ENCODE data around the gene CYP19A1.

Gene CYP19A1

DNA sequence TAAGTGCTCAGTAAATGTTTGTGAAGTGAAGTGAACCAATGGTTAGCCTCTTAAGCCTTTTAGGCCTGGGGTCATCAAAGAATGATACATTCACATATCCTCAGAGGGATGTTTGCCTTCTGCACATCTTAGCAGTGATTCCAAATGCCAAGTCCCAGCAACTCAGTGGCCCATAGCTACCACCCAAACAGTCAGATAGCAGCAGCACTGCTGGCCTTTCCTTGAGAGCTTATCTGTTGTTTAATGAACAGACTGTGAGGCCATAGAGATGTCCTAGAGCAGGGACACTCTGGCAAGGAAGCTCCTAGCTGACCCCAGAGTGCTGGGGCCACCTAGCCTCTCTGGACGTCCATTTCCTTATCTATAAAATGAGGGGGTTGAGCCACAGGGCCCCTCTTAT lies 86.8 kb downstream of the CYP19A1 start:
- no peaks in the 10 kb centered on the region for H3K4me1 Mint-ChIP-seq
- H3K4me3 Mint-ChIP-seq, result no peak overlapping the region
- no peak overlapping the region for H3K27ac Mint-ChIP-seq
- no peaks in the 10 kb centered on the region for H3K9me3 Mint-ChIP-seq
- no peaks in the 10 kb centered on the region for H3K36me3 Mint-ChIP-seq (ENCODE audit: low read depth)
- TF ChIP-seq, protein P1, sequence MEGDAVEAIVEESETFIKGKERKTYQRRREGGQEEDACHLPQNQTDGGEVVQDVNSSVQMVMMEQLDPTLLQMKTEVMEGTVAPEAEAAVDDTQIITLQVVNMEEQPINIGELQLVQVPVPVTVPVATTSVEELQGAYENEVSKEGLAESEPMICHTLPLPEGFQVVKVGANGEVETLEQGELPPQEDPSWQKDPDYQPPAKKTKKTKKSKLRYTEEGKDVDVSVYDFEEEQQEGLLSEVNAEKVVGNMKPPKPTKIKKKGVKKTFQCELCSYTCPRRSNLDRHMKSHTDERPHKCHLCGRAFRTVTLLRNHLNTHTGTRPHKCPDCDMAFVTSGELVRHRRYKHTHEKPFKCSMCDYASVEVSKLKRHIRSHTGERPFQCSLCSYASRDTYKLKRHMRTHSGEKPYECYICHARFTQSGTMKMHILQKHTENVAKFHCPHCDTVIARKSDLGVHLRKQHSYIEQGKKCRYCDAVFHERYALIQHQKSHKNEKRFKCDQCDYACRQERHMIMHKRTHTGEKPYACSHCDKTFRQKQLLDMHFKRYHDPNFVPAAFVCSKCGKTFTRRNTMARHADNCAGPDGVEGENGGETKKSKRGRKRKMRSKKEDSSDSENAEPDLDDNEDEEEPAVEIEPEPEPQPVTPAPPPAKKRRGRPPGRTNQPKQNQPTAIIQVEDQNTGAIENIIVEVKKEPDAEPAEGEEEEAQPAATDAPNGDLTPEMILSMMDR (IDR thresholded peaks at IDR 0.05; ENCODE audit: unreplicated experiment in 3 of 3), result no peak
- peaks cover 4% of the 10 kb centered on the region for H3K27me3 Mint-ChIP-seq (ENCODE audit: low read depth)

DNA sequence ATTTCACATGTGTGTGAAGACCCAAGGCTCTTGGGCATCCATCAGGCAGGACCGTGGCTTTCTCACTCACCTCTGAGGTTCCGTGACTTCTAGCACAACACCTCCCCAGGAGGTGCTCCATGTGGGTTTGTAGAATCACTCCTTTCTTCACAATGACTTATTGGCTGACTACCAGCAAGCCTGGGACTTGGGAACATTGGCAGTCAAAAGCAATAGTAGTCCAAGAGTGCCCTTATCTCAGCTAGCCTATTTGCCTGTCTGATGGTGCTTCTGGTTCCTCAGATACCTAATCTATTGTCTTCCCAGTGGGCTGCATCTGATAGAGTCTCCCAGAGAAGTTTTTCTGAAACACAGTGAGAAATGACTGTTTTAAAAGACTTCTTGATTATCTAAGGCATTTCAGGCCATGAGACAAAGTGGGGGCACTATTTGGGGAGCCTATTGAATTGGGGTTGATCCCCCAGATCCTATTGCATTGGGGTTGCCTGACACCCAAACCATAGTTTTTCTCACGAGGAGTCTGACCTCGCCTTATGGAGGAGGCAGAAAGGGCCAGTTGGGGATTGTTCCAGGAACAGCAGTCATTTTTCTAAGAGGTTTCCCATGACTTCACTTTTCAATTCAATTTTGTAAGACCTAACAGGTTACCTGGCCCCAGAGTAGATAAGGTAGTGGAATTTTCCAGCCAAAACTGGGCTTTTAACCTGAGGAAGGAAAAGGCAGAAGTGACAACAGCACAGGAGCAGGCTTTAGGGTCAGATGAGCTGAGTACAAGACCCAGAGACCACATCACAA lies 88.0 kb downstream of the CYP19A1 start:
- H3K4me3 Mint-ChIP-seq, result no peak overlapping the region
- TF ChIP-seq, protein P1 (IDR thresholded peaks at IDR 0.05; ENCODE audit: unreplicated experiment in 3 of 3), result no peak
- peaks cover 4% of the 10 kb centered on the region for H3K27me3 Mint-ChIP-seq (ENCODE audit: low read depth)
- H3K36me3 Mint-ChIP-seq (ENCODE audit: low read depth), result no peaks in the 10 kb centered on the region
- no peak overlapping the region for H3K27ac Mint-ChIP-seq
- no peaks in the 10 kb centered on the region for H3K4me1 Mint-ChIP-seq
- no peaks in the 10 kb centered on the region for H3K9me3 Mint-ChIP-seq

DNA sequence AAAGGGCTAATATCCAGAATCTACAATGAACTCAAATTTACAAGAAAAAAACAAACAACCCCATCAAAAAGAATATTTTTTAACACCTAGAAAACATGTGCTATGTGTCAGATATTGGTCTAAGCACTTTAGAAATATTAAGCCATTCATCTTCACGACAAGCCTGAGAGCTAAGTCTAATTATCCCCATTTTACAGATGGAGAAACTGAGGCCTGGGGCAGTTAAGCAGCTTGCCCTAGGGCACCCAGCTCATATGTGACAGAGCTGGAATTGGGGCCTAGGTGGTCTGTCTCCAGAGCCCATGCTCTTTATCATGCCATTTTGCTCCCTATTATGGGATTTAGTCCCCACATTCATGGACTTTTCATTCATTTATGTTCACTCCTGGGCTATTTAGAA lies 92.8 kb downstream of the CYP19A1 start:
- H3K27me3 Mint-ChIP-seq (ENCODE audit: low read depth), result peaks cover 4% of the 10 kb centered on the region
- TF ChIP-seq, protein P1 (IDR thresholded peaks at IDR 0.05; ENCODE audit: unreplicated experiment in 3 of 3), result no peak
- H3K9me3 Mint-ChIP-seq, result no peaks in the 10 kb centered on the region
- no peak overlapping the region for H3K4me3 Mint-ChIP-seq
- peaks cover 12% of the 10 kb centered on the region for H3K4me1 Mint-ChIP-seq
- H3K27ac Mint-ChIP-seq, result no peak overlapping the region
- H3K36me3 Mint-ChIP-seq (ENCODE audit: low read depth), result no peaks in the 10 kb centered on the region

DNA sequence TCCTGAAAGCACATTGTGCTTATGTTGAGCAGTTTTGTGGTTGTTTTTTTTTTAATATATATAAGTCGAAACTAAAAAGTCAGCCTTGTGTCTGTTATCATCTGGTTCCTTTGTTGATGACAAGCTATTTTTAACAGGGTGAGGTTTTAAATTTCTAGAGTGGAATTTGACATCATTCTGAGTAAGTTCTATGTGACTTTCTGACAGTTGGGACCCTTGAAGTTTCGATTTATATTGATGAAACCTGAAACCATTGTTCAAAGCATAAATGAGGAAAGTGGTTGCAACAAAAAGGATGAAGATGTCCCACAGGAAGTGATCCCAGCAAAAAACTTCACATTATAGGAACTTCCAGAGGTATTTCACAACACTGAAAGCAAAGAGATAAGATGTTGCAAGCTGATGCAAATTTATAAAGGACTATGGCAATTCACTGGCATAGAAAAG lies 94.0 kb downstream of the CYP19A1 start:
- H3K27ac Mint-ChIP-seq, result no peak overlapping the region
- H3K4me1 Mint-ChIP-seq, result peaks cover 22% of the 10 kb centered on the region
- H3K4me3 Mint-ChIP-seq, result no peak overlapping the region

DNA sequence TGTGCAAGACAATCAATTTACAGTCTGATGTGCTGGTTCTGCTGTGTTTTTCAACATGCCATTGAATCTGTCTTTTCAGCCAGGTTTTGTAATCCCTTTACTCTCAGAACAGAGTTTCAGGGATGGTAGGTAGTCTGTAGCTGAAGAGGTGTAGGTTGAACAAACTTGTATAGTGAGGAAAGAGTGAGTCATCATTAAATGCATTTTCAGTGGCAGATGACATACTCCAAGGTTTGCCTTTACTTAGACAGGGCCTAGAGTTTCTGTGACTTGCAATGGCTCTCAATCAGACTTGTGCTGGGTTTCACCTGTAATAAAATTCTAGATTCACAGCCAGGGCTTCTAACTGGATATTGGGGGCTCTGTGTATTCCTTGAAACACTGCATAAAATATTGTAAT lies 94.6 kb downstream of the CYP19A1 start:
- no peak overlapping the region for H3K27ac Mint-ChIP-seq
- H3K9me3 Mint-ChIP-seq, result no peaks in the 10 kb centered on the region
- H3K4me1 Mint-ChIP-seq, result peaks cover 29% of the 10 kb centered on the region
- TF ChIP-seq, protein P1 (IDR thresholded peaks at IDR 0.05; ENCODE audit: unreplicated experiment in 3 of 3), result no peak
- no peaks in the 10 kb centered on the region for H3K36me3 Mint-ChIP-seq (ENCODE audit: low read depth)
- peaks cover 2% of the 10 kb centered on the region for H3K27me3 Mint-ChIP-seq (ENCODE audit: low read depth)
- H3K4me3 Mint-ChIP-seq, result no peak overlapping the region

More for the DNA sequence above, 94.0 kb downstream of the CYP19A1 start:
- Mint-ChIP-seq H3K36me3 (ENCODE audit: low read depth) (no peaks in the 10 kb centered on the region), H3K27me3 (ENCODE audit: low read depth) (peaks cover 4% of the 10 kb centered on the region), H3K9me3 (no peaks in the 10 kb centered on the region)
- TF ChIP-seq, protein P1 (IDR thresholded peaks at IDR 0.05; ENCODE audit: unreplicated experiment in 3 of 3), result no peak

DNA sequence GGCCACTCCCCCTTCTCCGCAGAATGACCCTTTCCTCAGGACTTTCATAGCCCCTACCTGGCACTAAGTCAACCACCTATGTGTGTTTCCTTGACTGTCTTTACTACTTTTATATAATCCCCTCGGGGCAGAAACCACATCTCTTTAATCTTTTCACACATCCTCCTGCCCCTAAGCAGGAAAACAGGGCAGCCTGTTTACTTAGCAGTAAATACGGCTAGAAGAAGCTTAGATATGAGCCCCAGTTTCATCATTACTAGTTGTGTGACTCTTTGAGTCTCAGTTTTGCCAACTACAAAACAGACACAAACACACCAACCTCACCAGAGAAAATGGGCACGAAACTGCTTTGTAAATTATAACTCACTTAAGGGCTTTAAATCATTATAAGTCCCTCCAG lies 98.3 kb downstream of the CYP19A1 start:
- Mint-ChIP-seq H3K27ac (peak overlapping the region in 1 of 3 experiments; percentile 24), H3K9me3 (no peaks in the 10 kb centered on the region), H3K36me3 (ENCODE audit: low read depth) (no peaks in the 10 kb centered on the region), H3K4me1 (peaks cover 43% of the 10 kb centered on the region), H3K27me3 (ENCODE audit: low read depth) (peaks cover 10% of the 10 kb centered on the region), H3K4me3 (no peak overlapping the region)
- TF ChIP-seq, protein P1 (IDR thresholded peaks at IDR 0.05; ENCODE audit: unreplicated experiment in 3 of 3), result no peak
